ENCODE measurements around the gene PKNOX2. TPM values are rescaled to one million over a fixed set of nuclear protein-coding genes. Genes with fewer than 3 reads are reported as not detected.

PKNOX2 gene
- total RNA-seq, 3 donors from 2014 or later (not counting 1 experiment from before 2014, with no cell fraction given): not detected

DNA sequence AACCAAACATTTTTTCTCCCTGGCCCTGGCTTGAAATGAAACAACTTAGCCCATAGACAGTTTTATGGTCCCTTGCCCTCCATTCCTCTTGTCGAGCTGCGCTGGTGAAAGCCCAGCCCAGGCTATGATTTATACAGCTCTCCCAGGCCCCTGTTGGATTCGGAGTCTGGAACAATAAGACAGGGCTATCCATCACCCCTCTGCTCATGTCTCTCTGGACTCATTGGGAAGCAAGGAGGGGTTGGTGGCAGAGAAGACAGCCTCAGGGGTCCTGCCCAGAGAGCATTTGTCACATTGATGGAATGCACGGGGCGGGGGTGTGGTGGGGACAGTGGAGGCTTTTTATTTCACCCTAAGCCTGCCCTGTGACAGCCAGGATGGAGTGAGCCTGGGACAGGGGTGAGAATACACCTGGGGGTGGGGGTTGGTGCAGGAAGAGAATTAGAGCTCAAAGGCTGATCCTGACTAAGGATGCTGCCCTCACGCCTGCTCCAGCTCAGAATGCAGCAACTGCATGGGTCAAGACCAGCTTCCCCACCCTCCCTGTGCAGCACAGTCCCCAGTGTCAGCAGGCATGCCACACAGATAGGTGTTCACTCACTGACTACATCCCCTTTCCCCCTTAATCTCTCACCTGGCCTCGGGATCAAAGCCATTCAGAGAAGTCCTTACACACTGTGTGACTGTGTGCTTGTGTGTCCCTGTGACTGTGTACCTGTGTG, 10.0 kb upstream of the PKNOX2 start:
- no peak for DNase-seq
- 60% methylated on average over 7 of the region's 7 CpGs for WGBS (ENCODE audit: insufficient coverage)
- ATAC-seq: no peak

DNA sequence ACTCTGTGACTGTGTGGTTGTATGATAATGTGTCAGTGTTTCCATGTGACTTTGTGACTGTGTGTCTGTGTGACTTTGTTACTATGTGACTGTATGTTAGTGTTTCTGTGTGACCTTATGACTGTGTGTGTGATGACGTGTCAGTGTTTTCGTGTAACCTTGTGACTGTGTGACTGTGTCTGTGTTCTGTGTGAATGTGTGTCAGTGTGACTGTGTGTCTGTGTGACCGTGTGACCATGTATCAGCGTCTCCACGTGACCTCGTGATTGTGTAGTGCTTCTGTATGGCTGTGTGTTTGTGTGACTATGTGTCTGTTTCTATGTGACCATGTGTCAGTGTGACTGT, 9.5 kb upstream of the PKNOX2 start:
- Mint-ChIP-seq H3K4me1 (no peaks in the 10 kb centered on the region), H3K36me3 (no peaks in the 10 kb centered on the region), H3K9me3 (no peaks in the 10 kb centered on the region), H3K27me3 (ENCODE audit: low read depth in 2 of 2) (peaks cover 43 to 47% of the 10 kb centered on the region in 2 donors), H3K27ac (no peak overlapping the region), H3K4me3 (no peak overlapping the region)
- WGBS (ENCODE audit: insufficient coverage): 90% methylated on average over 6 of the region's 6 CpGs
- H3K4me3 ChIP-seq (ENCODE audit: low read length): no peak overlapping the region
- no peak overlapping the region for H3K27ac ChIP-seq (ENCODE audit: low read length)
- H3K36me3 ChIP-seq (ENCODE audit: control insufficient read depth, insufficient read depth, low read length): no peaks in the 10 kb centered on the region
- no peaks in the 10 kb centered on the region for H3K27me3 ChIP-seq (ENCODE audit: control insufficient read depth, insufficient read depth, low read length)
- no peaks in the 10 kb centered on the region for H3K4me1 ChIP-seq (ENCODE audit: control insufficient read depth, insufficient read depth, low read length)
- DNase-seq: no peak
- H3K9me3 ChIP-seq (ENCODE audit: control insufficient read depth, insufficient read depth, low read length): no peaks in the 10 kb centered on the region
- TF ChIP-seq, protein P1, sequence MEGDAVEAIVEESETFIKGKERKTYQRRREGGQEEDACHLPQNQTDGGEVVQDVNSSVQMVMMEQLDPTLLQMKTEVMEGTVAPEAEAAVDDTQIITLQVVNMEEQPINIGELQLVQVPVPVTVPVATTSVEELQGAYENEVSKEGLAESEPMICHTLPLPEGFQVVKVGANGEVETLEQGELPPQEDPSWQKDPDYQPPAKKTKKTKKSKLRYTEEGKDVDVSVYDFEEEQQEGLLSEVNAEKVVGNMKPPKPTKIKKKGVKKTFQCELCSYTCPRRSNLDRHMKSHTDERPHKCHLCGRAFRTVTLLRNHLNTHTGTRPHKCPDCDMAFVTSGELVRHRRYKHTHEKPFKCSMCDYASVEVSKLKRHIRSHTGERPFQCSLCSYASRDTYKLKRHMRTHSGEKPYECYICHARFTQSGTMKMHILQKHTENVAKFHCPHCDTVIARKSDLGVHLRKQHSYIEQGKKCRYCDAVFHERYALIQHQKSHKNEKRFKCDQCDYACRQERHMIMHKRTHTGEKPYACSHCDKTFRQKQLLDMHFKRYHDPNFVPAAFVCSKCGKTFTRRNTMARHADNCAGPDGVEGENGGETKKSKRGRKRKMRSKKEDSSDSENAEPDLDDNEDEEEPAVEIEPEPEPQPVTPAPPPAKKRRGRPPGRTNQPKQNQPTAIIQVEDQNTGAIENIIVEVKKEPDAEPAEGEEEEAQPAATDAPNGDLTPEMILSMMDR (IDR thresholded peaks at IDR 0.05): no peak
- intact Hi-C loops (cut with micrococcal nuclease): no loop called here
- no peak for ATAC-seq

More for the DNA sequence above, 10.0 kb upstream of the PKNOX2 start:
- Histone ChIP-seq H3K4me1 (ENCODE audit: control insufficient read depth, insufficient read depth, low read length) (no peaks in the 10 kb centered on the region), H3K4me3 (ENCODE audit: low read length) (no peak overlapping the region), H3K9me3 (ENCODE audit: control insufficient read depth, insufficient read depth, low read length) (no peaks in the 10 kb centered on the region), H3K27me3 (ENCODE audit: control insufficient read depth, insufficient read depth, low read length) (no peaks in the 10 kb centered on the region), H3K36me3 (ENCODE audit: control insufficient read depth, insufficient read depth, low read length) (no peaks in the 10 kb centered on the region), H3K27ac (ENCODE audit: low read length) (no peak overlapping the region)
- intact Hi-C loops (cut with micrococcal nuclease): no loop called here
- TF ChIP-seq, protein P1 (IDR thresholded peaks at IDR 0.05): no peak
- Mint-ChIP-seq H3K9me3 (no peaks in the 10 kb centered on the region), H3K27me3 (ENCODE audit: low read depth in 2 of 2) (peaks cover 45 to 50% of the 10 kb centered on the region in 2 donors), H3K27ac (no peak overlapping the region), H3K36me3 (no peaks in the 10 kb centered on the region), H3K4me3 (no peak overlapping the region), H3K4me1 (no peaks in the 10 kb centered on the region)

DNA sequence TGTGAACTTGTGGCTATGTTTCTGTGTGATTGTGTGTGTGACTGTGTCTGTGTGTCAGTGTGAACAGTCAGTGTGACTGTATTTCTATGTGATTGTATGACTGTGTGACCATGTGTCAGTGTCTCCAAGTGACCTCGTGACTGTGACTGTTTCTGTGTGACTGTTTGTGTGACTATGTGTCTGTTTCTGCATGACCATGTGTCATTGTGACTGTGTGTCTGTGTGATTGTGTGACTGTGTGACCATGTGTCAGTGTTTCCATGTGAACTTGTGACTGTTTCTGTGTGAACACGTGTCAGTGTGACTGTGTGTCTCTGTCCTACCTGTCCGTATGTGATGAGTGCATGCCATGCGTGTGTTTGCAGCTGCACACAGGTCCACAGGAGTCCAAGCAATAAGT, 8.8 kb upstream of the PKNOX2 start:
- ATAC-seq (no peak), DNase-seq (no peak)
- H3K4me1 Mint-ChIP-seq: no peaks in the 10 kb centered on the region
- H3K27ac Mint-ChIP-seq: no peak overlapping the region
- no peak overlapping the region for H3K27ac ChIP-seq (ENCODE audit: low read length)
- H3K4me1 ChIP-seq (ENCODE audit: control insufficient read depth, insufficient read depth, low read length): no peaks in the 10 kb centered on the region
- no peaks in the 10 kb centered on the region for H3K9me3 ChIP-seq (ENCODE audit: control insufficient read depth, insufficient read depth, low read length)
- WGBS (ENCODE audit: insufficient coverage): 88% methylated on average over 4 of the region's 4 CpGs
- no peaks in the 10 kb centered on the region for H3K36me3 Mint-ChIP-seq
- TF ChIP-seq, protein P1 (IDR thresholded peaks at IDR 0.05): no peak
- H3K4me3 Mint-ChIP-seq: no peak overlapping the region
- H3K27me3 Mint-ChIP-seq (ENCODE audit: low read depth in 2 of 2): peaks cover 50% of the 10 kb centered on the region in 2 donors
- H3K36me3 ChIP-seq (ENCODE audit: control insufficient read depth, insufficient read depth, low read length): no peaks in the 10 kb centered on the region
- H3K9me3 Mint-ChIP-seq: no peaks in the 10 kb centered on the region
- H3K4me3 ChIP-seq (ENCODE audit: low read length): no peak overlapping the region
- intact Hi-C loops (cut with micrococcal nuclease): no loop called here
- no peaks in the 10 kb centered on the region for H3K27me3 ChIP-seq (ENCODE audit: control insufficient read depth, insufficient read depth, low read length)

Data from natural killer cell (primary cell).